Mesenchymal stem cell (in vitro differentiated cells and primary cell): ENCODE measurements around the gene UGT1A8.

ENCODE experiments used
- DNase-seq: peaks from one replicate; pipeline ENCODE4 v3.0.0-alpha.2; 2013
- H2AFZ ChIP-seq: one replicate; pipeline ENCODE4 v1.6.1; 2013; ENCODE audit warnings: low read depth, mild to moderate bottlenecking, control low read depth, inconsistent platforms, low read length, moderate library complexity
- H2AK5ac ChIP-seq: 2 replicates; pipeline ENCODE4 v1.6.1; 2013; ENCODE audit warnings: low read length, moderate library complexity, mild to moderate bottlenecking, inconsistent platforms; ENCODE audit not compliant: severe bottlenecking
- H2BK120ac ChIP-seq: one replicate; pipeline ENCODE4 v1.6.1; 2013; ENCODE audit warnings: low read depth, mild to moderate bottlenecking, inconsistent platforms, low read length, moderate library complexity
- H2BK12ac ChIP-seq, 2 experiments: one replicate each; pipeline ENCODE4 v1.6.1; 2013; ENCODE audit warnings: inconsistent platforms in 2 of 2, low read length in 2 of 2, mild to moderate bottlenecking in 2 of 2, moderate library complexity in 2 of 2, control low read depth in 1 of 2
- H2BK15ac ChIP-seq: one replicate; pipeline ENCODE4 v1.6.1; 2013; ENCODE audit warnings: mild to moderate bottlenecking, low read depth, inconsistent platforms; ENCODE audit not compliant: poor library complexity, severe bottlenecking
- H2BK5ac ChIP-seq: 2 replicates; pipeline ENCODE4 v1.6.1; 2013; ENCODE audit warnings: low read depth, mild to moderate bottlenecking, low read length, control low read depth, inconsistent platforms; ENCODE audit not compliant: poor library complexity, severe bottlenecking
- H3K14ac ChIP-seq, 2 experiments: one replicate each; pipeline ENCODE4 v1.6.1; 2013; ENCODE audit warnings: inconsistent platforms in 2 of 2, low read length in 2 of 2, control low read depth in 1 of 2, mild to moderate bottlenecking in 1 of 2, moderate library complexity in 1 of 2
- H3K18ac ChIP-seq, 2 experiments: one replicate each; pipeline ENCODE4 v1.6.1; 2013; ENCODE audit warnings: inconsistent platforms in 2 of 2, low read length in 2 of 2, control low read depth in 1 of 2, low read depth in 1 of 2, mild to moderate bottlenecking in 1 of 2
- H3K23ac ChIP-seq, 2 experiments: one replicate each; pipeline ENCODE4 v1.6.1; 2013; ENCODE audit warnings: inconsistent platforms in 2 of 2, low read length in 2 of 2, mild to moderate bottlenecking in 2 of 2, moderate library complexity in 2 of 2, control low read depth in 1 of 2
- H3K27ac ChIP-seq: 2 replicates; pipeline ENCODE4 v1.5.1; 2013; ENCODE audit warnings: mild to moderate bottlenecking, moderate library complexity, low read length, control low read depth, inconsistent platforms; ENCODE audit not compliant: poor library complexity, severe bottlenecking
- H3K27me3 ChIP-seq, 2 experiments: 2 replicates each; pipeline versions ENCODE4 v1.6.1 to v1.7.0; 2013; ENCODE audit warnings: low read length in 2 of 2, mild to moderate bottlenecking in 2 of 2, moderate library complexity in 2 of 2, control low read depth in 1 of 2, inconsistent platforms in 1 of 2; ENCODE audit not compliant: control insufficient read depth in 1 of 2, insufficient read depth in 1 of 2
- H3K36me3 ChIP-seq, 2 experiments: 2 replicates each; pipeline versions ENCODE4 v1.6.1 to v1.7.0; 2013; ENCODE audit warnings: low read length in 2 of 2, control low read depth in 1 of 2, inconsistent platforms in 1 of 2, low read depth in 1 of 2, mild to moderate bottlenecking in 1 of 2; ENCODE audit not compliant: insufficient read depth in 2 of 2, control insufficient read depth in 1 of 2
- H3K4ac ChIP-seq, 2 experiments: one replicate each; pipeline ENCODE4 v1.6.1; 2013; ENCODE audit warnings: inconsistent platforms in 2 of 2, low read length in 2 of 2, mild to moderate bottlenecking in 2 of 2, moderate library complexity in 2 of 2, control low read depth in 1 of 2, low read depth in 1 of 2
- H3K4me1 ChIP-seq: 2 replicates; pipeline ENCODE4 v1.6.1; 2013; ENCODE audit warnings: low read depth, low read length, control low read depth; ENCODE audit not compliant: control insufficient read depth, insufficient read depth
- H3K4me2 ChIP-seq: 2 replicates; pipeline ENCODE4 v1.6.1; 2013; ENCODE audit warnings: low read length, mild to moderate bottlenecking, inconsistent platforms; ENCODE audit not compliant: poor library complexity, severe bottlenecking
- H3K4me3 ChIP-seq, 2 experiments: 2 replicates each; pipeline versions ENCODE4 v1.5.1 to v1.7.0; 2013; ENCODE audit warnings: low read length in 2 of 2, mild to moderate bottlenecking in 2 of 2, control low read depth in 1 of 2, low read depth in 1 of 2; ENCODE audit not compliant: insufficient read depth in 1 of 2
- H3K79me1 ChIP-seq: replicated peaks from 2 replicates; pipeline ENCODE4 v1.6.1; 2013; ENCODE audit warnings: mild to moderate bottlenecking, control low read depth, low read length, inconsistent platforms; ENCODE audit not compliant: poor library complexity, severe bottlenecking
- H3K9ac ChIP-seq: 2 replicates; pipeline ENCODE4 v1.7.0; 2013; ENCODE audit warnings: mild to moderate bottlenecking, low read length, moderate library complexity
- H3K9me3 ChIP-seq: 2 replicates; pipeline ENCODE4 v1.7.0; 2013; ENCODE audit warnings: mild to moderate bottlenecking, low read length; ENCODE audit not compliant: control insufficient read depth
- H4K8ac ChIP-seq: one replicate; pipeline ENCODE4 v1.6.1; 2013; ENCODE audit warnings: inconsistent platforms, mild to moderate bottlenecking, low read length, moderate library complexity
- H4K91ac ChIP-seq: one replicate; pipeline ENCODE4 v1.6.1; 2013; ENCODE audit warnings: mild to moderate bottlenecking, low read length, inconsistent platforms
- WGBS: methylation state at CpG from one replicate; pipeline ENCODE4 v1.1.7; 2013; ENCODE audit warnings: mixed read lengths; 5-methylcytosine and 5-hydroxymethylcytosine counted together

The UGT1A8 gene

DNA sequence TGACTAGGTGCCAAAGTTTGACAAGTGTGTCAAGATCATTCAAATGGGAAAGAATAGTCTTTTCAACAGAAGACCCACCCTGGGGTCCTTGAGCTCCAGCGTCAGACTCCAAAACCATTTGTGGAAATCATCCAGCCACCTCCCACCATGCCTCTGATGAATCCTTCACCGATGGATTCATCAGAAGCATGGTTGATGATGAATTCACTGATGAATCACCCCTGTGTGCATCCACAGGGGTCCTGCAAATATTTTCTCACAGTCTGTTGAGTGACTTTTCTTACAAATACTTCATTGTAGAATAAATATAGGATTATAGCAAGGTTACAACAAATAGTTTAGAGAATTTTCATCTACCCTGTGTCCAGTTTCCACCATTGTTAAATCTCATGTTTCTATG is 58.6 kb downstream of the UGT1A8 start:
- no peak for DNase-seq
- Histone ChIP-seq H3K4me2 (no peak overlapping the region), H3K79me1 (no peaks in the 10 kb centered on the region), H3K4me1 (no peaks in the 10 kb centered on the region), H3K23ac (no peak overlapping the region), H3K36me3 (no peaks in the 10 kb centered on the region), H4K91ac (no peak overlapping the region), H3K27me3 (peaks cover 0 to 3% of the 10 kb centered on the region in 2 experiments), H3K4me3 (no peak overlapping the region), H2BK5ac (no peak overlapping the region), H4K8ac (no peak overlapping the region), H3K9me3 (no peaks in the 10 kb centered on the region), H2AFZ (no peak overlapping the region), H3K4ac (no peak overlapping the region), H3K9ac (no peak overlapping the region), H3K27ac (no peak overlapping the region), H2BK120ac (no peak overlapping the region), H2BK12ac (no peak overlapping the region), H3K18ac (no peak overlapping the region), H3K14ac (no peak overlapping the region), H2AK5ac (no peak overlapping the region), H2BK15ac (no peak overlapping the region)
- 69% methylated on average over 2 of the region's 2 CpGs for WGBS

DNA sequence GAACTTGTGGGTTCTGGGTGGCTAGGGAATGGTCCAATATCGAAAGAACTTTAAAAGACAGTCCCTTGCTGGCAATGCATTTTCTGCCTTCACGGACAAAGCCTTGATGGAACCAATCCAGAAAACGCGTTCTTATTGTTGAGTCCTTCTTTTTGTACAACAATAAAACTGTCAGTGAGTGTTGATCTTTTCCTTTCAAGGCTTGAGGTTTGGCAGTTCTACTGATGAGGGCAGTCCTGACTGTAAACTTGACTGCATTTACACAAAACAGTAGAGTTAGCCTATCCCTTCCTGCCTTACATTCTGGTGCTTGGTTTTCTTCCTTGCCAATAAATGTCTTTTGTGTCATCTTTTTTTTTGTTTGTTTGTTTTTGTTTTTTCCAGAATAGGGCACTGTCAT is 61.8 kb downstream of the UGT1A8 start:
- peaks cover 0 to 3% of the 10 kb centered on the region in 2 experiments for H3K27me3 ChIP-seq
- no peak overlapping the region for H3K14ac ChIP-seq
- H3K4ac ChIP-seq, result no peak overlapping the region
- H2AFZ ChIP-seq, result no peak overlapping the region
- WGBS, result 76% methylated on average over 4 of the region's 4 CpGs
- H4K91ac ChIP-seq, result no peak overlapping the region
- H3K27ac ChIP-seq, result no peak overlapping the region
- no peak overlapping the region for H3K9ac ChIP-seq
- no peak overlapping the region for H2BK120ac ChIP-seq
- H3K23ac ChIP-seq, result no peak overlapping the region
- H3K4me2 ChIP-seq, result no peak overlapping the region
- no peak overlapping the region for H2BK15ac ChIP-seq
- no peak for DNase-seq
- no peak overlapping the region for H2BK5ac ChIP-seq
- no peaks in the 10 kb centered on the region for H3K4me1 ChIP-seq
- no peak overlapping the region for H4K8ac ChIP-seq
- no peak overlapping the region for H2AK5ac ChIP-seq
- H3K18ac ChIP-seq, result no peak overlapping the region
- no peak overlapping the region for H3K4me3 ChIP-seq
- H2BK12ac ChIP-seq, result no peak overlapping the region
- no peaks in the 10 kb centered on the region for H3K79me1 ChIP-seq
- H3K36me3 ChIP-seq, result no peaks in the 10 kb centered on the region
- H3K9me3 ChIP-seq, result no peaks in the 10 kb centered on the region

DNA sequence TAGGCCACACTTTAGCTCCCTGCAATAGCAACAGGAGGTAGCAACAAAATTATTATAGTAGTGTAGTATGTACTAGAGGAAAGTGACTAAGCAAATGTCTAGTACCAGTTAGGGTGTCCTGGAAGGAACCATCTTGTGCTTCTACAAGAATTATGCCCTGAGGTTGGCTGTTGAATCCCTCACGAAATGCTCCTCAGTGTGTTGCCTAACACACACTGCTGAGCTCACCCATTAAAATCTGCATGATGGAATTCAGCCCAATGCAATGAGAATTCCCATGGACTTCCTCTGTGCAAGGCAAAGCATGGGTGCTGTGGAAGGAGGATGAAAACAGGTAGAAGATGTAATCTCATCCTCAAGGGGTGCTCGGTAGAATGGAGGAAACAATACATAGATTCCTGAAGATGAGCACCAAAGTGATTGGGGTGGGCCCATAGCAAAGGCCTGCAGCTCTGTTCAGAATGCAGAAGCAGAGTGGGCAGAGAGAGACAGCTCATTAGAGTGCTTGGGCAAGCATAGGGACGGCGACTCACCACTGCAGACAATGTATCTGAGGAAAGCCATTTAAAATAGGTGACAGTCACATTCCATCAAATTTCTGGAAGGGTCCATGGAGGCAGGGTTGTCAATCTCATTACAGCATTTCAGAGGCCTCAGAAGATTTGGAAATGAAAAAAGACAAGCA is 63.1 kb downstream of the UGT1A8 start:
- Histone ChIP-seq H2BK12ac (no peak overlapping the region), H2AFZ (no peak overlapping the region), H3K9me3 (no peaks in the 10 kb centered on the region), H3K4ac (no peak overlapping the region), H2AK5ac (no peak overlapping the region), H2BK5ac (no peak overlapping the region), H3K9ac (no peak overlapping the region), H3K4me3 (no peak overlapping the region), H3K23ac (no peak overlapping the region), H3K27ac (no peak overlapping the region), H3K18ac (no peak overlapping the region), H3K79me1 (no peaks in the 10 kb centered on the region), H2BK120ac (no peak overlapping the region), H3K27me3 (peaks cover 0 to 3% of the 10 kb centered on the region in 2 experiments), H3K4me1 (no peaks in the 10 kb centered on the region), H3K14ac (no peak overlapping the region), H4K91ac (no peak overlapping the region), H3K36me3 (no peaks in the 10 kb centered on the region), H3K4me2 (no peak overlapping the region), H2BK15ac (no peak overlapping the region), H4K8ac (no peak overlapping the region)
- no peak for DNase-seq
- WGBS, result 82% methylated on average over 4 of the region's 4 CpGs

DNA sequence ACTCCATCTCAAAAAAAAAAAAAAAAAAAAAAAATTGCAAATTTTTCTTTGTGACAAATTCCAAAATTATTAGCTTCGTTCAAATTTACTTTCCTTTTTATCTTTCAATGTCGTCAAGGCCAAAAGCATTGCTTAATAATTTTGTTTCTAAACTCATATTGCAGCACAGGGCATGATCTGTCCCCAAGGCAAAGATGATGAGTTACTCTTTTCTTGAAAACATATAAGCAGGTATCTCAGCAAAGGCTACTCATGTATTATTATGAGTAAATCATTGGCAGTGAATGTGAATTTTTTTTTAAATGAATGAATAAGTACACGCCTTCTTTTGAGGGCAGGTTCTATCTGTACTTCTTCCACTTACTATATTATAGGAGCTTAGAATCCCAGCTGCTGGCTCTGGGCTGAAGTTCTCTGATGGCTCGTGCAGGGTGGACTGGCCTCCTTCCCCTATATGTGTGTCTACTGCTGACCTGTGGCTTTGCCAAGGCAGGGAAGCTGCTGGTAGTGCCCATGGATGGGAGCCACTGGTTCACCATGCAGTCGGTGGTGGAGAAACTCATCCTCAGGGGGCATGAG is 64.2 kb downstream of the UGT1A8 start, which contains the start of gene UGT1A7:
Gene UGT1A7, plus strand, starts transcription at position 381 of the 579 bp plus-strand sequence. Its CDS starts 37 bp downstream, at position 418.
- H3K79me1 ChIP-seq, result no peaks in the 10 kb centered on the region
- no peak within 1 kb of the TSS for H3K9ac ChIP-seq
- no peak within 1 kb of the TSS for H3K14ac ChIP-seq
- no peak within 1 kb of the TSS for H2AFZ ChIP-seq
- H3K4me2 ChIP-seq, result no peak within 1 kb of the TSS
- no peak for DNase-seq
- no peak within 1 kb of the TSS for H3K23ac ChIP-seq
- H2AK5ac ChIP-seq, result no peak within 1 kb of the TSS
- H3K4ac ChIP-seq, result no peak within 1 kb of the TSS
- H2BK120ac ChIP-seq, result no peak within 1 kb of the TSS
- no peaks in the 10 kb centered on the region for H3K36me3 ChIP-seq
- no peak within 1 kb of the TSS for H2BK12ac ChIP-seq
- H3K18ac ChIP-seq, result no peak within 1 kb of the TSS
- H3K4me3 ChIP-seq, result no peak within 1 kb of the TSS
- peaks cover 0 to 3% of the 10 kb centered on the region in 2 experiments for H3K27me3 ChIP-seq
- no peak within 1 kb of the TSS for H4K91ac ChIP-seq
- WGBS, result 64% methylated on average over 4 of the region's 5 CpGs
- H4K8ac ChIP-seq, result no peak within 1 kb of the TSS
- no peak within 1 kb of the TSS for H2BK15ac ChIP-seq
- H3K9me3 ChIP-seq, result no peaks in the 10 kb centered on the region
- H3K4me1 ChIP-seq, result no peaks in the 10 kb centered on the region
- H3K27ac ChIP-seq, result no peak within 1 kb of the TSS
- H2BK5ac ChIP-seq, result no peak within 1 kb of the TSS
